Kidney (tissue), 14 donors: ENCODE measurements around the gene PTPRF. TPM values are rescaled to one million over a fixed set of nuclear protein-coding genes. Genes with fewer than 3 reads are reported as not detected.

Experiments used
- DNase-seq, 5 donors: peaks; one replicate each; pipeline ENCODE4 v3.0.0-alpha.2; 2013 to 2020
- FAIRE-seq: peaks from 2 replicates; lab custom pipeline; 2012; peaks lifted over from hg19 to GRCh38; lab: Jason Lieb, UNC
- H3K27ac ChIP-seq, 2 donors: one replicate each; pipeline ENCODE4 v1.7.0; 2013; ENCODE audit warnings: low read depth in 2 of 2, low read length in 2 of 2, inconsistent platforms in 1 of 2
- H3K27me3 ChIP-seq: one replicate; pipeline ENCODE4 v1.7.1; 2013; ENCODE audit warnings: low read length, inconsistent platforms; ENCODE audit not compliant: control insufficient read depth, insufficient read depth
- H3K36me3 ChIP-seq, 3 donors: one replicate each; pipeline versions ENCODE4 v1.7.0 to v1.7.1; 2013; ENCODE audit warnings: low read length in 3 of 3, control low read depth in 1 of 3, inconsistent platforms in 1 of 3; ENCODE audit not compliant: insufficient read depth in 3 of 3, control insufficient read depth in 2 of 3
- H3K4me1 ChIP-seq, 3 donors: one replicate each; pipeline versions ENCODE4 v1.7.0 to v1.7.1; 2013; ENCODE audit warnings: low read length in 3 of 3, inconsistent platforms in 1 of 3, low read depth in 1 of 3; ENCODE audit not compliant: control insufficient read depth in 2 of 3, insufficient read depth in 2 of 3
- H3K4me3 ChIP-seq, 3 donors: one replicate each; pipeline versions ENCODE4 v1.7.0 to v1.8.1; 2013; ENCODE audit warnings: low read length in 3 of 3, control low read depth in 1 of 3, inconsistent platforms in 1 of 3
- H3K9ac ChIP-seq, 3 donors: one replicate each; pipeline versions ENCODE4 v1.7.0 to v1.7.1; 2013; ENCODE audit warnings: low read length in 3 of 3, control low read depth in 1 of 3, inconsistent platforms in 1 of 3
- H3K9me3 ChIP-seq, 3 donors: one replicate each; pipeline versions ENCODE4 v1.7.0 to v1.7.1; 2013; ENCODE audit warnings: low read length in 3 of 3, control low read depth in 1 of 3, inconsistent platforms in 1 of 3; ENCODE audit not compliant: control insufficient read depth in 2 of 3, insufficient read depth in 1 of 3
- CTCF ChIP-seq: IDR thresholded peaks from 3 replicates; pipeline ENCODE4 v1.5.1; 2012; ENCODE audit warnings: mild to moderate bottlenecking, moderate library complexity, borderline replicate concordance; ENCODE audit not compliant: insufficient read depth; ENCODE audit errors: extremely low read depth
- intact Hi-C: fragments of 100-400 bp; cut with DNase I; formaldehyde crosslinking; loops from one replicate; pipeline ENCODE4 v1.11.1; 2022
- polyA plus RNA-seq: library from polyadenylated mRNA; stranded (reverse); fragments of 350-450 nt; fragmentation: Illumina TruSeq; extraction: RNeasy Lipid Tissue Mini Kit (QIAGEN cat#74804); gene quantifications from one replicate; pipeline ENCODE4 v1.2.3, GENCODE V29; 2014; ENCODE audit warnings: low read depth, low replicate concordance; ENCODE audit not compliant: insufficient read depth
- total RNA-seq: library from RNA; stranded (reverse); fragmentation: NEBNext Ultra II Directional; extraction: Animal tissue kit (Norgen Biotek cat#: 25700); gene quantifications from one replicate; pipeline ENCODE4 v1.2.1, GENCODE V29; 2021
- donor health status: control.
- donor health status: control.
- donor health status: control.
- donor health status: control.
- donor health status: control.
- donor health status: DM: yes; HTN: yes; CAD: no.
- donor health status: Normal renal cell carcinoma (clear cell type).

The PTPRF gene
- total and polyA plus RNA-seq, 2 donors from 2014 or later = 39.5 to 197 TPM

GRCh38 chr1:43653893-43654292 is 123.2 kb downstream of the PTPRF start:
- Histone ChIP-seq H3K36me3 (peaks cover 12 to 23% (median 21%) of the 10 kb centered on the region in 3 donors), H3K9me3 (no peaks in the 10 kb centered on the region), H3K27ac (no peak overlapping the region), H3K27me3 (no peaks in the 10 kb centered on the region), H3K4me1 (peaks cover 0 to 7% (median 4%) of the 10 kb centered on the region in 3 donors), H3K4me3 (no peak overlapping the region), H3K9ac (no peak overlapping the region)
- FAIRE-seq = no peak
- no peak for DNase-seq
- no peak for TF ChIP-seq CTCF
- intact Hi-C loops = no loop called here

- FAIRE-seq = no peak
- TF ChIP-seq CTCF = no peak
- no peak for DNase-seq
Observed at GRCh38 chr1:43655953-43656352, 125.3 kb downstream of the PTPRF start.

GRCh38 chr1:43659212-43660166 is 128.8 kb downstream of the PTPRF start:
- Histone ChIP-seq H3K9ac (no peak overlapping the region), H3K4me3 (no peak overlapping the region), H3K4me1 (no peaks in the 10 kb centered on the region), H3K9me3 (no peaks in the 10 kb centered on the region), H3K27ac (no peak overlapping the region), H3K36me3 (peaks cover 26 to 57% (median 44%) of the 10 kb centered on the region in 3 donors), H3K27me3 (no peaks in the 10 kb centered on the region)
- TF ChIP-seq CTCF = no peak
- FAIRE-seq = no peak
- intact Hi-C loops = no loop called here
- DNase-seq = no peak

More at GRCh38 chr1:43655953-43656352, 125.3 kb downstream of the PTPRF start:
- no peak overlapping the region for H3K9ac ChIP-seq
- intact Hi-C loops = no loop called here
- no peak overlapping the region for H3K4me3 ChIP-seq
- H3K4me1 ChIP-seq = peaks cover 0 to 7% (median 2%) of the 10 kb centered on the region in 3 donors
- no peak overlapping the region for H3K27ac ChIP-seq
- no peaks in the 10 kb centered on the region for H3K9me3 ChIP-seq
- H3K36me3 ChIP-seq = peaks cover 19 to 41% (median 31%) of the 10 kb centered on the region in 3 donors
- H3K27me3 ChIP-seq = no peaks in the 10 kb centered on the region
